Psoas muscle (tissue), 8 donors: ENCODE measurements around the gene FOXI1. TPM values are rescaled to one million over a fixed set of nuclear protein-coding genes. Genes with fewer than 3 reads are reported as not detected.

Experiments
- ATAC-seq, 4 donors: fragments of 200-7000 bp; cut with Tn5 transposase; one replicate each; pipeline ENCODE4 v1.9.1; 2020; ENCODE audit warnings: moderate library complexity in 3 of 4, mild to moderate bottlenecking in 2 of 4
- DNase-seq, 2 donors: peaks; one replicate each; pipeline ENCODE4 v3.0.0-alpha.2; 2020
- H3K27ac ChIP-seq: fragments of 200-600 bp; one replicate; pipeline ENCODE4 v1.8.0; 2022
- H3K27me3 ChIP-seq, 3 donors: fragments of 200-600 bp in 1 of 3; one replicate each; pipeline versions ENCODE4 v1.6.1 to v1.8.0; 2013 to 2022; ENCODE audit warnings: low read length in 2 of 3, mild to moderate bottlenecking in 2 of 3, moderate library complexity in 1 of 3; ENCODE audit not compliant: insufficient read depth in 3 of 3
- H3K36me3 ChIP-seq, 2 donors: fragments of 200-600 bp in 1 of 2; one replicate each; pipeline versions ENCODE4 v1.6.1 to v1.8.0; 2013 to 2022; ENCODE audit warnings: low read depth in 1 of 2, mild to moderate bottlenecking in 1 of 2, moderate library complexity in 1 of 2; ENCODE audit not compliant: insufficient read depth in 1 of 2
- H3K4me1 ChIP-seq: fragments of 200-600 bp; one replicate; pipeline ENCODE4 v1.8.0; 2022
- H3K4me3 ChIP-seq: fragments of 200-600 bp; one replicate; pipeline ENCODE4 v1.8.0; 2022; ENCODE audit warnings: mild to moderate bottlenecking
- H3K9me3 ChIP-seq: fragments of 200-600 bp; one replicate; pipeline ENCODE4 v1.8.0; 2022
- WGBS, 3 donors: extraction: QIAGEN DNeasy Blood & Tissue Kit; methylation state at CpG; one replicate each; pipeline versions ENCODE4 v1.1.6 to v1.1.7; 2013; 5-methylcytosine and 5-hydroxymethylcytosine counted together
- intact Hi-C, 2 donors: fragments of 100-400 bp; cut with DNase I; formaldehyde crosslinking; loops; one replicate each; pipeline versions ENCODE4 v1.11.0 to v1.14.2; 2022
- polyA plus RNA-seq, 3 donors: library from polyadenylated mRNA; stranded (reverse); fragments of 200-250 nt; gene quantifications; one replicate each; pipeline ENCODE4 v1.2.3, GENCODE V29; 2013
- total RNA-seq, 4 donors: library from RNA; stranded (reverse); fragmentation: NEBNext Ultra II Directional in 2 of 4; extraction: Animal tissue kit (Norgen Biotek cat#: 25700) in 2 of 4; gene quantifications; one replicate each; pipeline versions ENCODE4 v1.2.1 to v1.2.4, GENCODE V29; 2021 to 2023
- TF ChIP-seq, protein P1 (sequence below): fragments of 200-600 bp; IDR thresholded peaks from one replicate; pipeline ENCODE4 v1.8.0; 2022; ENCODE audit warnings: antibody characterized with exemption
- donor health status: healthy with polysubstance abuse.
- donor health status: DM: no; HTN: no; CAD: no; lungs with moderate emphysema.
- donor health status: Bipolar disorder and iron deficiency.
- donor health status: healthy.
- donor health status: DM: yes; HTN: yes; CAD: no.
- donor health status: DM: no; HTN: no; CAD: no.
- donor health status: DM: no; HTN: no; CAD: no.
- donor health status: DM: yes; HTN: yes; CAD: no.

Gene FOXI1
- total and polyA plus RNA-seq, 7 donors: not detected

DNA sequence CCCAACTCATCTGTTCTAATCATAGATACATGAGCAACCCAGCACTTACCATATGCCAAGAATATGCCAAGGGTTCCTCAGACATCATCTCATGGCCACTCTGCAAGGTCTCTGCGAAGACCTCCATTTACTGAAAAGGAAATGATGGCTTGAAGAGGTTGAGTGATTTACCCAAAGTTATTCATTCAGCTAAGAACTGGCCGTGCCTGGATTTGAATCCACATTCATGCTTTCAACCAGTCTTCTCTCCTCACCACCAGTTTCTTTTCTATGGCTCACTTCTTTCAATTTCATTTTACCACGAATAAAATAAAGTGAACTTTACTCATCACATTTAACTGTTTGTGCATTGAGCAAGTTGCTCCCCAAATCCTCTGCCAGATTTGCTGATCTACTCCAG lies 27.2 kb upstream of the FOXI1 start:
- no peak for ATAC-seq
- TF ChIP-seq, protein P1, sequence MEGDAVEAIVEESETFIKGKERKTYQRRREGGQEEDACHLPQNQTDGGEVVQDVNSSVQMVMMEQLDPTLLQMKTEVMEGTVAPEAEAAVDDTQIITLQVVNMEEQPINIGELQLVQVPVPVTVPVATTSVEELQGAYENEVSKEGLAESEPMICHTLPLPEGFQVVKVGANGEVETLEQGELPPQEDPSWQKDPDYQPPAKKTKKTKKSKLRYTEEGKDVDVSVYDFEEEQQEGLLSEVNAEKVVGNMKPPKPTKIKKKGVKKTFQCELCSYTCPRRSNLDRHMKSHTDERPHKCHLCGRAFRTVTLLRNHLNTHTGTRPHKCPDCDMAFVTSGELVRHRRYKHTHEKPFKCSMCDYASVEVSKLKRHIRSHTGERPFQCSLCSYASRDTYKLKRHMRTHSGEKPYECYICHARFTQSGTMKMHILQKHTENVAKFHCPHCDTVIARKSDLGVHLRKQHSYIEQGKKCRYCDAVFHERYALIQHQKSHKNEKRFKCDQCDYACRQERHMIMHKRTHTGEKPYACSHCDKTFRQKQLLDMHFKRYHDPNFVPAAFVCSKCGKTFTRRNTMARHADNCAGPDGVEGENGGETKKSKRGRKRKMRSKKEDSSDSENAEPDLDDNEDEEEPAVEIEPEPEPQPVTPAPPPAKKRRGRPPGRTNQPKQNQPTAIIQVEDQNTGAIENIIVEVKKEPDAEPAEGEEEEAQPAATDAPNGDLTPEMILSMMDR: no peak
- no peaks in the 10 kb centered on the region for H3K36me3 ChIP-seq
- DNase-seq: no peak
- H3K4me1 ChIP-seq: no peaks in the 10 kb centered on the region
- H3K4me3 ChIP-seq: no peak overlapping the region
- peaks cover 0 to 4% (median 0%) of the 10 kb centered on the region in 3 donors for H3K27me3 ChIP-seq
- 69 to 86% (median 75%) methylated on average over 3 of the region's 3 CpGs for WGBS, 3 donors
- no peaks in the 10 kb centered on the region for H3K9me3 ChIP-seq
- no peak overlapping the region for H3K27ac ChIP-seq
- intact Hi-C loops: no loop called here

DNA sequence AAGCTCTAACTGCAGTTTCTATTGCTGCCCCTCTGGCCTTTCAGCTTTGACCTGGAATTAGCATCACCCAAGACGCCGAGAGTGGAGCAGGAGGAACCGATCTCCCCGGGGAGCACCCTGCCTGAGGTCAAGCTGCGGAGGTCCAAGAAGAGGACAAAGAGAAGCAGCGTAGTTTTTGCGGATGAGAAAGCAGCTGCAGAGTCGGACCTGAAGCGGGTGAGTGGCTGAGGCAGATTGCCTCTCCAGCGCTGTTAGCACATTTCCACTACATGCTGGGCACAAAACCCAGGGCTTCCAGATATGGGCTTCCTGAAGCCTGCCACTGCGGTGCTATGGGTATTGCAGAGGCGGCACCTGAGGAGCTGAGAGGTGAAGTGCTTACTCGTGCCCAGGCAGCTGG lies 26.8 kb upstream of the FOXI1 start:
- ATAC-seq: no peak
- no peaks in the 10 kb centered on the region for H3K36me3 ChIP-seq
- 75 to 79% (median 79%) methylated on average over 13 of the region's 13 CpGs for whole genome bisulfite sequencing, 3 donors

DNA sequence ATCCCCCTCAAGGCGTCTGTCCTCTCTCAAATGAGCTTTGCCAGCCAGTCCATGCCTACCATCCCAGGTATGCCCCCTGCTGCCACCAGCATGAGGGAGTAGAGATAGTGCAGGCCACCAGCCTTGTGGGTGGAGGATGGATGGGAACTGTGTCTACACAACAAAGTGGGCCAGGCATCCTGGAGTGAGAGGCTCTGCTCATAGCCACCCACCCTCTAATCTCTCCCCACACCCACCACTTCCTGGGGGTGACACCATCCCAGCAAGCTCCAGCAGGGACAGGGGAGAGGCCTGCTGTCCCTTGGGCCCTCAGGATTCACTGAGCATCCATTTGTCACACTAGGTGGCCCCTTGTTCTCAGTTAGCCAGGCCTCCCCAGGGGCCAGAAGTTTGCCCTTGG lies 25.5 kb upstream of the FOXI1 start:
- ATAC-seq: no peak
- DNase-seq: no peak
- Histone ChIP-seq H3K27ac (no peak overlapping the region), H3K4me1 (no peaks in the 10 kb centered on the region), H3K27me3 (peaks cover 0 to 4% (median 0%) of the 10 kb centered on the region in 3 donors), H3K36me3 (no peaks in the 10 kb centered on the region), H3K4me3 (no peak overlapping the region), H3K9me3 (no peaks in the 10 kb centered on the region)
- intact Hi-C loops: no loop called here
- TF ChIP-seq, protein P1: no peak
- WGBS, 3 donors: 84 to 91% (median 86%) methylated on average over 1 of the region's 1 CpG

More for the DNA sequence above, 26.8 kb upstream of the FOXI1 start:
- DNase-seq: no peak
- intact Hi-C loops: no loop called here
- H3K27ac ChIP-seq: no peak overlapping the region
- peaks cover 0 to 4% (median 0%) of the 10 kb centered on the region in 3 donors for H3K27me3 ChIP-seq
- H3K4me1 ChIP-seq: no peaks in the 10 kb centered on the region
- no peaks in the 10 kb centered on the region for H3K9me3 ChIP-seq
- no peak overlapping the region for H3K4me3 ChIP-seq
- TF ChIP-seq, protein P1: no peak

GRCh38 chr5:170080786-170081445 lies 24.8 kb upstream of the FOXI1 start:
- Histone ChIP-seq H3K27ac (no peak overlapping the region), H3K4me3 (no peak overlapping the region), H3K4me1 (no peaks in the 10 kb centered on the region), H3K36me3 (no peaks in the 10 kb centered on the region), H3K9me3 (no peaks in the 10 kb centered on the region), H3K27me3 (peaks cover 0 to 4% (median 0%) of the 10 kb centered on the region in 3 donors)
- WGBS, 3 donors: 68 to 80% (median 73%) methylated on average over 8 of the region's 8 CpGs
- TF ChIP-seq, protein P1: no peak
- intact Hi-C loops: no loop called here
- ATAC-seq: no peak
- no peak for DNase-seq

- Histone ChIP-seq H3K27ac (no peak overlapping the region), H3K36me3 (no peaks in the 10 kb centered on the region), H3K9me3 (no peaks in the 10 kb centered on the region), H3K4me1 (no peaks in the 10 kb centered on the region), H3K4me3 (no peak overlapping the region), H3K27me3 (peaks cover 0 to 4% (median 0%) of the 10 kb centered on the region in 3 donors)
- TF ChIP-seq, protein P1: no peak
- intact Hi-C loops: no loop called here
- no peak for DNase-seq
- ATAC-seq: no peak
- WGBS, 3 donors: 77 to 84% (median 78%) methylated on average over 3 to 4 of the region's 4 CpGs
Observed at GRCh38 chr5:170081616-170082015, 24.1 kb upstream of the FOXI1 start.
